Fibroblast of upper back skin (primary cell): ENCODE data around the gene DDX21.
"Not testable (repeated sequence)": the region's sequence is repeated elsewhere in the genome, so short reads cannot be mapped to it uniquely, and the experiment has no call there.

Experiments
- DNase-seq: peaks from one replicate; pipeline ENCODE4 v3.0.0-alpha.2; 2013

Gene DDX21

GRCh38 chr10:68988530-68989316 is 32.8 kb downstream of the DDX21 start, which contains the start of gene KIFBP:
Gene KIFBP, plus strand, starts transcription at chr10:68988803. Its CDS starts 30 bp downstream, at chr10:68988833.
- peak; percentile 97 for DNase-seq

GRCh38 chr10:68989317-68989990 is 33.5 kb downstream of the DDX21 start:
- DNase-seq: peak; percentile 6

GRCh38 chr10:68992636-68993440 is 36.9 kb downstream of the DDX21 start:
- peak; percentile 85 for DNase-seq

- no peak for DNase-seq
Observed at GRCh38 chr10:68997211-68997610, 41.2 kb downstream of the DDX21 start.

GRCh38 chr10:69004821-69005220 is 48.9 kb downstream of the DDX21 start:
- peak; percentile 53 for DNase-seq

- DNase-seq: no peak
Observed at GRCh38 chr10:69005704-69006485, 49.9 kb downstream of the DDX21 start.

- no peak for DNase-seq
Observed at GRCh38 chr10:69007260-69007659, 51.3 kb downstream of the DDX21 start.

GRCh38 chr10:69009360-69009759 is 53.4 kb downstream of the DDX21 start:
- DNase-seq: peak; percentile 74

- no peak for DNase-seq
Observed at GRCh38 chr10:69010151-69010640, 54.2 kb downstream of the DDX21 start.

- not testable (repeated sequence) for DNase-seq
Observed at GRCh38 chr10:69012778-69013177, 56.8 kb downstream of the DDX21 start.

- DNase-seq: no peak
Observed at GRCh38 chr10:69014171-69014570, 58.2 kb downstream of the DDX21 start.

GRCh38 chr10:69018613-69019012 is 62.6 kb downstream of the DDX21 start:
- DNase-seq: no peak

GRCh38 chr10:69022611-69023010 is 66.6 kb downstream of the DDX21 start:
- DNase-seq: no peak

- DNase-seq: no peak
Observed at GRCh38 chr10:69025370-69025896, 69.5 kb downstream of the DDX21 start.

- no peak for DNase-seq
Observed at GRCh38 chr10:69033256-69033655, 77.3 kb downstream of the DDX21 start.
